ENCODE data around the gene MLXIPL.

MLXIPL gene

GRCh38 chr7:73599151-73599882 lies 25.0 kb downstream of the MLXIPL start:
- Histone ChIP-seq H3K4me3 (ENCODE audit: low read depth, low read length) (no peak overlapping the region), H3K4me2 (ENCODE audit: low read length) (no peak overlapping the region), H3K36me3 (ENCODE audit: control insufficient read depth, insufficient read depth, low read length) (no peaks in the 10 kb centered on the region), H2AFZ (no peak overlapping the region), H3K27me3 (ENCODE audit: control insufficient read depth, insufficient read depth, low read length) (no peaks in the 10 kb centered on the region), H3K79me2 (no peaks in the 10 kb centered on the region), H3K4me1 (no peaks in the 10 kb centered on the region), H3K9me3 (ENCODE audit: control insufficient read depth, low read length) (no peaks in the 10 kb centered on the region), H3K27ac (no peak overlapping the region), H3K9ac (no peak overlapping the region)
- no peak for TF ChIP-seq CTCF (IDR thresholded peaks at IDR 0.05)

GRCh38 chr7:73597978-73598782 lies 26.1 kb downstream of the MLXIPL start:
- Histone ChIP-seq H3K36me3 (ENCODE audit: control insufficient read depth, insufficient read depth, low read length) (no peaks in the 10 kb centered on the region), H3K27me3 (ENCODE audit: control insufficient read depth, insufficient read depth, low read length) (no peaks in the 10 kb centered on the region), H3K27ac (no peak overlapping the region), H3K79me2 (no peaks in the 10 kb centered on the region), H3K4me1 (no peaks in the 10 kb centered on the region), H3K9ac (no peak overlapping the region), H3K9me3 (ENCODE audit: control insufficient read depth, low read length) (no peaks in the 10 kb centered on the region), H3K4me3 (ENCODE audit: low read depth, low read length) (no peak overlapping the region), H3K4me2 (ENCODE audit: low read length) (no peak overlapping the region), H2AFZ (no peak overlapping the region)
- no peak for TF ChIP-seq CTCF (IDR thresholded peaks at IDR 0.05)

- TF ChIP-seq CTCF (IDR thresholded peaks at IDR 0.05) = no peak
- H3K4me3 ChIP-seq (ENCODE audit: low read depth, low read length) = no peak overlapping the region
These were observed 27.9 kb downstream of the MLXIPL start for GRCh38 chr7:73596191-73597065.

GRCh38 chr7:73595358-73595757 lies 29.0 kb downstream of the MLXIPL start:
- no peak for TF ChIP-seq CTCF (IDR thresholded peaks at IDR 0.05)
- H3K9ac ChIP-seq = no peak overlapping the region
- no peak overlapping the region for H3K4me2 ChIP-seq (ENCODE audit: low read length)
- H3K36me3 ChIP-seq (ENCODE audit: control insufficient read depth, insufficient read depth, low read length) = no peaks in the 10 kb centered on the region
- no peak overlapping the region for H2AFZ ChIP-seq
- no peak overlapping the region for H3K4me3 ChIP-seq (ENCODE audit: low read depth, low read length)
- no peaks in the 10 kb centered on the region for H3K79me2 ChIP-seq
- H3K27ac ChIP-seq = no peak overlapping the region
- no peaks in the 10 kb centered on the region for H3K9me3 ChIP-seq (ENCODE audit: control insufficient read depth, low read length)
- H3K4me1 ChIP-seq = no peaks in the 10 kb centered on the region
- H3K27me3 ChIP-seq (ENCODE audit: control insufficient read depth, insufficient read depth, low read length) = no peaks in the 10 kb centered on the region

More at GRCh38 chr7:73596191-73597065, 27.9 kb downstream of the MLXIPL start:
- Histone ChIP-seq H3K4me1 (no peaks in the 10 kb centered on the region), H3K9me3 (ENCODE audit: control insufficient read depth, low read length) (no peaks in the 10 kb centered on the region), H3K27ac (no peak overlapping the region), H3K27me3 (ENCODE audit: control insufficient read depth, insufficient read depth, low read length) (no peaks in the 10 kb centered on the region), H3K9ac (no peak overlapping the region), H3K79me2 (no peaks in the 10 kb centered on the region), H2AFZ (no peak overlapping the region), H3K4me2 (ENCODE audit: low read length) (no peak overlapping the region), H3K36me3 (ENCODE audit: control insufficient read depth, insufficient read depth, low read length) (no peaks in the 10 kb centered on the region)
